ENCODE data around the gene ATP6V0C.

DNA sequence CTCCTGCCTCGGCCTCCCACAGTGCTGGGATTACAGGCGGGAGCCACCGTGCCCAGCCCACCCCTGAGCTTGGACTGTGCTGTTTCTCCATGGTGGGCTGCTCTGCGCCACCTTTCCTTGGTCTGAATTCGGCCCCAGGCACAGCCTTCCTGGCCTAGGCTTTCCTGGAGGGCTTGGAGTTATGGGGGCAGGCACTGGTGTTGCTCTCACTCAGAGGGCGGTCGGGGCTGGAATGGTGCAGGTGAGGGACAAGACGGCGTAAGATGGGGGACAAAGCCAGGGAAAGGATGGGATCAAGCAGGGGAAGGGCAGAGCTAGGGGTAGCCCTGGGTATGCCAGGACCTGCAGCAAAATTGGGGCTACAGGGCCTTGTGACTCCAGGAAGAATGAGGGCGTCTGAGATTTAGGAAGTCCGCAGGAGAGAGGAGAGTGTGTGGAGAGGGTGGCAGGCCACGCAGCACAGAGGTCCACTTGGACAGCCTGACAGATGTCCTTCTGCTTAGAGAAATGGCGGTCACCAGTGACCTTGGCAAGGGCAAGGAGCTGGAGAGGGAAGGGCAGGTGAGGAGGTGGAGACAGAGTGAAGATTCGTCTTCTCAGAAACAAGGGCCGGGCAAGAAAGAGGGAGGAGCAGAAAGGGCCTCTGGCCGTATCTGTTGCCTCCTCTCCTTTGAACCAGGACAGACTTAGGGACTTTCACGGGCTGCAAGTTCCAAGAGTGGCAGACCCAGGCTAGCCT is 1.6 kb upstream of the ATP6V0C start:
- TF ChIP-seq IRF1 (CRISPR knock-in tag; IDR thresholded peaks at IDR 0.05): no peak
- TF ChIP-seq CBFB (CRISPR knock-in tag; IDR thresholded peaks at IDR 0.05; ENCODE audit: low read depth): no peak
- TF ChIP-seq ZNF232 (CRISPR knock-in tag; IDR thresholded peaks at IDR 0.05): no peak
- TF ChIP-seq SP1 (CRISPR knock-in tag; conservative IDR thresholded peaks at IDR 0.05): no peak
- no peak for TF ChIP-seq ZBTB43 (CRISPR knock-in tag; IDR thresholded peaks at IDR 0.05)
- TF ChIP-seq, protein P1, sequence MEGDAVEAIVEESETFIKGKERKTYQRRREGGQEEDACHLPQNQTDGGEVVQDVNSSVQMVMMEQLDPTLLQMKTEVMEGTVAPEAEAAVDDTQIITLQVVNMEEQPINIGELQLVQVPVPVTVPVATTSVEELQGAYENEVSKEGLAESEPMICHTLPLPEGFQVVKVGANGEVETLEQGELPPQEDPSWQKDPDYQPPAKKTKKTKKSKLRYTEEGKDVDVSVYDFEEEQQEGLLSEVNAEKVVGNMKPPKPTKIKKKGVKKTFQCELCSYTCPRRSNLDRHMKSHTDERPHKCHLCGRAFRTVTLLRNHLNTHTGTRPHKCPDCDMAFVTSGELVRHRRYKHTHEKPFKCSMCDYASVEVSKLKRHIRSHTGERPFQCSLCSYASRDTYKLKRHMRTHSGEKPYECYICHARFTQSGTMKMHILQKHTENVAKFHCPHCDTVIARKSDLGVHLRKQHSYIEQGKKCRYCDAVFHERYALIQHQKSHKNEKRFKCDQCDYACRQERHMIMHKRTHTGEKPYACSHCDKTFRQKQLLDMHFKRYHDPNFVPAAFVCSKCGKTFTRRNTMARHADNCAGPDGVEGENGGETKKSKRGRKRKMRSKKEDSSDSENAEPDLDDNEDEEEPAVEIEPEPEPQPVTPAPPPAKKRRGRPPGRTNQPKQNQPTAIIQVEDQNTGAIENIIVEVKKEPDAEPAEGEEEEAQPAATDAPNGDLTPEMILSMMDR (IDR thresholded peaks at IDR 0.05): no peak
- no peak for TF ChIP-seq ETV6 (CRISPR knock-in tag; IDR thresholded peaks at IDR 0.05)
- no peak for TF ChIP-seq FOXP1 (CRISPR knock-in tag; IDR thresholded peaks at IDR 0.05; ENCODE audit: borderline replicate concordance)
- no peak for TF ChIP-seq ATF6 (CRISPR knock-in tag; IDR thresholded peaks at IDR 0.05)
- no peak for TF ChIP-seq PREB (CRISPR knock-in tag; IDR thresholded peaks at IDR 0.05; ENCODE audit: borderline replicate concordance)
- no peak for TF ChIP-seq ELF4 (CRISPR knock-in tag; IDR thresholded peaks at IDR 0.05; ENCODE audit: low read depth)
- TF ChIP-seq ZSCAN18 (CRISPR knock-in tag; IDR thresholded peaks at IDR 0.05): no peak
